GDM1 (cell line): ENCODE measurements around the gene ZMYND8.
"Not testable (repeated sequence)": the region's sequence is repeated elsewhere in the genome, so short reads cannot be mapped to it uniquely, and the experiment has no call there.

Source experiments
- DNase-seq: peaks from one replicate; lab custom pipeline; 2025; lab: John Stamatoyannopoulos, UW

ZMYND8 gene

DNA sequence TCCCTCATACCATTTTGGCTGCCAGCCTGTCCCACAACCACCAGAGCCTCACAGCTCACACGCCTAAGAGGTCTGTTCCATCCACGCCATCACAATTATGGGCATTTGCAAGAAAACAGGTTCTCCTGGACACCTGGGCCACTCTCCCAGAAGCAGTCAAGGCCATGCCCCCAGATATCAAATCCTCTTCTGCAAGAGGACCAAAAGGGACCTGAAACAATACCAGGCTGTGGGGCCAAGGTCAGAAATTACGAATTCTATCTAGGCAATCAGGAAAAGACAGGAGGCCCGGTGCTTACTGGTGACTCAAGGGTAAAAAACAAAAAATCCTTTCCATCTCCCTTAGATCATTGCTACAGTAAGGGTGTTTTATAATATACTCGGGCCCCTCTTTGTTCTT, 69.8 kb downstream of the ZMYND8 start:
- no peak for DNase-seq

DNA sequence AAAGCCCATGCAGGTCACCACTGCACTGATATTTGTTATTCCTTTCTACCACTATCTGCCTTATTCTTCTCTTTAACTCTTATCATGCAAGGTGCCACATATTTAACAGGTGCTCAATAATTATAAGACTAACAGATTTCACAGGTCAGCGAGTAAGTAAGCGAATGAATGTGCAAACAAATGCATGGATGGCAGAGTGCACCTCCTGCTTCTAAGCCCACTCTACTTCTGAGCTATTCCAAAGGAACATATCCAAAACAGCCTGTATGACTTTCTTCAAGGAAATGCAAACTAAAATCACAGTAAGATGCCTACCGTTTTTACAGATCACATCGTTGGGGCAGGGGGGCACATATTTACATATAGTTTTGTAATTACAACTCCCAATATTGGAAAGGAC, 71.3 kb downstream of the ZMYND8 start:
- DNase-seq: no peak

GRCh38 chr20:47284373-47284772, 72.1 kb downstream of the ZMYND8 start:
- DNase-seq: no peak

GRCh38 chr20:47283411-47283810, 73.1 kb downstream of the ZMYND8 start:
- no peak for DNase-seq

DNA sequence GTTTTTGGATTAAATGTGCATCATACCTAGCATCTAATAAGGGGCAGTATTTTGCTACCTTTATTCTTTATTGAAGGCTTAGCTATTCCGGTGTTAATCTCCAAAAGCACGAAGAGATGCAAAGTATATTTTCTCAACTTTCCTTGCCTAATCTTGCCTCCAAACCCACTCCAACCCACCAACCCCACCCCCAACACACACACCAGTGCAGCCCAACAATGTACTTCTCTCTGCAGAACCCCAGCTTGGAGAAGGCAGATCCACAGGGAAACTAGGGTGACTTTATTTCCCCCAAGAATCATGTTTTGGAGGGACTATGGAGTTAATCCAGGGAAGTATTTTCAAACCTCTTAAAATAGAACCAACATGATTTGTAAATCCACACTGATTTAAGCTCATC, 73.6 kb downstream of the ZMYND8 start:
- no peak for DNase-seq

DNA sequence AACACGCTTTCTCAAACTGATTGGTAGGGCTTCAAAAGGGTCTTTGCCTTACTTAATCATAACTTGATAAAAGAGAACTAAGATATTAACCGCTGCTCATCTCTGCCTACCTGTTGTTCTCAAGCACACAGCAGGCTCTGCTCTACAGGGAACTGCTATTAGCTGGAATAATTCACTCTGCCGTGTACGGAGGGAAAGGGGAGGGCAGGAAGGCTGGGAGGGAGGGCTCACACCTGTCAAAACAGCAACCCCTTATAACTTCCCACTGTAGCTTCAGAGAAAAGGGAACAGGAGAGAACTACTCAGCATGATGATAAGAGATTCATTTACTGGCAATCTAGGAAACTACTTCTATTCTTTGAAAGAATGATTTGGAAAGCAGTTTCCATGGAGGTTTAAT, 75.1 kb downstream of the ZMYND8 start:
- no peak for DNase-seq

DNA sequence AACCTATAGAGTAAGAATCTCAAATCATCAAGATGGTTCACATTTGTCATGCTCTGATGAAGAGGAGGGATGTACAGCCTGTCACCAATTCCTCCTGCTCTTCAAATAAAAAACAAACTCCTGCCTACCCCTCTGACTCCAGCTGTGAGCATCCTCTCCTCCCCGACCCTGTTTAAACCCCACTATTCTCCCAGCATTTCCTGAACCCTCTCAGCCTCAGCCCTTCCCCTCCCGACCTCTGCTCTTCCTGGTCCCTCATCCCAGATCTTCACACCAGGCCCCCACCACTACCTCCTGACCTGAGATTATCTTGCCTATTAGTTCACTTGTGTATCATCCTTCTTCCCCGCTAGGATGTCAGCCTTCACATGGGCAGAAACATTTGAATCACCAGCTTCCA, 75.8 kb downstream of the ZMYND8 start:
- DNase-seq: no peak

DNA sequence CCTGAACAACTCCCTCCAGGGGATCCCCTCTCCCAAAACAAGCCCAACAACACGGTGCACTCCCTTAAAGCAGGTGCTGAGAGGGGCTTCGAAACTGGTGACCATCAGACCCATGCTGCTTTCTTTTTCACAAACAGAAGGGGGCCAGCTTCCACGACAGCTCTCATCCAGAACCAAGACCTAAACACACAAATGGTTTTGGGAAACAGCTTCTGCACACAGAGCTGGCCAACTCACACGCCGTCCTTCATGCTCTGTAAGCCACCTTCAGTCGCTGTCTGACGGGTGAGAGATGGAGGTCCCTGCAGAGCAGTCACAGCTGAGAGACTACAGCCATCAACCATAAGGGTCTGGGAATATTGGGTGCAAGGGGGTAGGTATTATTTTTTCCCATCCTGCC, 76.3 kb downstream of the ZMYND8 start:
- no peak for DNase-seq

DNA sequence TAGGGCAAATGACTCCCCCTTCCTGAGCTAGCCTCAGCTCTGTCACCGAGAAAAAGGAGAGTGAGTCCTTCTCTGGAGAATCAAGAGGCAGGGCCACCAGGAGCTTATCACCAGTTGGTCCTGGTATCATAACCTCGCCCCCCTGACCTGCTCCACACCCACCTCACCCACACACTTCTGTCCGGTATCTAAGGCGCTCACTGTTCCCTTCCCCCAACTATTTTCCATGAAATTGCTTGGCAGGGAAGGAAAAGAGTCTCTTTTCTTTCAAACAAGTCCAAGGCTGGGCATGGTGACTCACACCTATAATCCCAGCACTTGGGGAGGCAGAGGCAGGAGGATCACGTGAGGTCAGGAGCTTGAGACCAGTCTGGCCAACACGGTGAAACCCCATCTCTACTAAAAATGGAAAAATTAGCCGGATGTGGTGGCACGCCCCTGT, 77.6 kb downstream of the ZMYND8 start:
- no peak for DNase-seq

DNA sequence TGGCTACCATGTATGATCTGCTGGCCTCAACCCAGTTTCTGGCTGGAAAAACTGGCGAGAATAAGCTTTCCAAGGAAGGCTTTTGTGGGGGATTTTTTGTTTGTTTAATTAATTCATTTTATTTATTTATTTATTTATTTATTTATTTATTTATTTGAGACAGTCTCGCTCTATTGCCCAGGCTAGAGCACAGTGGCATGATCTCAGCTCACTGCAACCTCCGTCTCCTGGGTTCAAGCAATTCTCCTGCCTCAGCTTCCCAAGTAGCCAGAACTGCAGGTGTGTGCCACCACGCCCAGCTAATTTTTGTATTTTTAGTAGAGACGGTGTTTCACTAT, 79.0 kb downstream of the ZMYND8 start:
- DNase-seq: not testable (repeated sequence)

- DNase-seq: no peak
Measured at GRCh38 chr20:47276851-47277534, 79.5 kb downstream of the ZMYND8 start.

- DNase-seq: no peak
Measured at GRCh38 chr20:47276251-47276650, 80.2 kb downstream of the ZMYND8 start.

GRCh38 chr20:47275548-47275947, 81.0 kb downstream of the ZMYND8 start:
- DNase-seq: no peak

GRCh38 chr20:47274401-47275108, 81.9 kb downstream of the ZMYND8 start:
- DNase-seq: no peak

GRCh38 chr20:47273591-47274235, 82.8 kb downstream of the ZMYND8 start:
- no peak for DNase-seq

- DNase-seq: peak; percentile 12
Measured at GRCh38 chr20:47272893-47273590, 83.5 kb downstream of the ZMYND8 start.

DNA sequence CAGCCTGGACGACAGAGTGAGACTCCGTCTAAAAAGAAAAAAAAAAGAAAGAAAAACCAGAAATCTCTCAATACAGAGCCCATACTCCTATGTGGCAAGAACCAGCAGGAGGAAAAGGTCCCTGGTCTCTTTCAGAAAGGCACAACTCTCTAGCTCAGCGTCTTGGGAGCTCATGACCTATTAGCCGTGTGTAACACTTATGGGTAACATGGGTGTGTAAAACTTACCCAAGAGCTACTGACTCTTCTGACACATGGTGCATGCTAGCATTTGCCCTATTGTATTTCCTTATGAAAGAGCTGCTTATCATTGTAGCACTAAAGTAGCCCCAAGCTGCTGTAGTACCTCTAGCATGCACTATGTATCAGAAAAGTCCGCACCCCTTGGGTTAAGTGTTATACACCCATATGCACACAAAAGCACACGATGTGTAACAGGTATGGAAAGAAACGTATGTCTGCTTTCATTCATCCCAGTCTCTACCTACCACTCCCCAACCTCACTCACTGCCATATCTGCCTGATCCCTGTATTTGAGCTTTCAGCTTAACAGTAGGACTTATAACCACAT, 85.4 kb downstream of the ZMYND8 start:
- no peak for DNase-seq

- no peak for DNase-seq
Measured at GRCh38 chr20:47269309-47270165, 87.0 kb downstream of the ZMYND8 start.

- DNase-seq: no peak
Measured at GRCh38 chr20:47267621-47268020, 88.9 kb downstream of the ZMYND8 start.

- DNase-seq: no peak
Measured at GRCh38 chr20:47266847-47267515, 89.5 kb downstream of the ZMYND8 start.

DNA sequence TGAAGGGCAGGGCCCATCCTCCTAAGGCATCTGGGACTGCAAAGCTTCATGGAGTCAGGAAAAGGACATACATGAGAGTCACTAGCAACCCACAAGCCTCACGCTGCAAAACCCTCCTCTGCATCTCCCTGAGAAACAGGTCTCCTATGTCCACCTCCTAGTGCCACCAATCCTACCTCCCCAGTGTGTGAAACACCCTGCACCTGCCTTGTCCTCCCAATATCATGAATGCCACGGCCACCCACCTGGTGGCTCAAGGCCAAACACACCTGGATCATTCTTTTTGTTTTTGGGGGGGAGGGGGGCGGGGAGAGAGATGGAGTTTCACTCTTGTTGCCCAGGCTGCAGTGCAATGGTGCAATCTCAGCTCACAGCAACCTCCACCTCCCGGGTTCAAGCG, 90.5 kb downstream of the ZMYND8 start:
- DNase-seq: no peak
